B cell (primary cell): ENCODE measurements around the gene NUDT21. TPM values are rescaled to one million over a fixed set of nuclear protein-coding genes. Genes with fewer than 3 reads are reported as not detected.
"Not testable (repeated sequence)": the region's sequence is repeated elsewhere in the genome, so short reads cannot be mapped to it uniquely, and the experiment has no call there.

Experiments used
- ATAC-seq: fragments of 200-7000 bp; cut with Tn5 transposase; one replicate; pipeline ENCODE4 v1.10.0; 2021; ENCODE audit warnings: low read depth, mild to moderate bottlenecking, moderate number of reproducible peaks, moderate library complexity
- CTCF ChIA-PET: fragments of 350-600 bp; sonication (Branson Sonifier 250); formaldehyde crosslinking; loops from one replicate; lab custom pipeline; 2021; ENCODE audit warnings: antibody characterized with exemption, inconsistent platforms; lab: Charles Lee
- POLR2A ChIA-PET: fragments of 350-600 bp; sonication (Branson Sonifier 250); formaldehyde crosslinking; loops from one replicate; lab custom pipeline; 2021; ENCODE audit warnings: antibody characterized with exemption; lab: Charles Lee
- DNase-seq: peaks from one replicate; pipeline ENCODE4 v3.0.0; 2013
- H2AFZ ChIP-seq: 2 replicates; pipeline ENCODE4 v1.6.1; 2012; ENCODE audit warnings: mild to moderate bottlenecking, low read depth, low read length; ENCODE audit not compliant: insufficient read depth, poor library complexity, severe bottlenecking
- H3K27ac ChIP-seq, 2 donors: 1 replicate in 1 of 2; 2 replicates in 1 of 2; pipeline ENCODE4 v1.5.1; 2012 to 2013; ENCODE audit warnings: low read length in 2 of 2, mild to moderate bottlenecking in 2 of 2, moderate library complexity in 1 of 2
- H3K27me3 ChIP-seq, 4 experiments: fragments of 200-600 bp in 1 of 4; sonication (generic) in 1 of 4; replicated peaks in 1 of 4; 1 replicate in 2 of 4; 2 replicates in 2 of 4; pipeline versions ENCODE4 v1.6.1 to v1.7.0; 2013 to 2016; ENCODE audit warnings: low read length in 3 of 4, mild to moderate bottlenecking in 2 of 4, mixed read lengths in 1 of 4, moderate library complexity in 1 of 4; ENCODE audit not compliant: insufficient read depth in 4 of 4, control insufficient read depth in 3 of 4; ENCODE audit errors: control extremely low read depth in 1 of 4
- H3K36me3 ChIP-seq, 2 experiments: replicated peaks in 1 of 2; 1 replicate in 1 of 2; 2 replicates in 1 of 2; pipeline versions ENCODE4 v1.6.1 to v1.7.1; 2013; ENCODE audit warnings: low read length in 1 of 2; ENCODE audit not compliant: insufficient read depth in 2 of 2, control insufficient read depth in 1 of 2; ENCODE audit errors: control extremely low read depth in 1 of 2, extremely low read depth in 1 of 2
- H3K4me1 ChIP-seq, 2 donors: fragments of 200-600 bp in 1 of 2; sonication (generic) in 1 of 2; 1 replicate in 1 of 2; 2 replicates in 1 of 2; pipeline versions ENCODE4 v1.5.1 to v1.6.1; 2013 to 2017; ENCODE audit warnings: low read length in 2 of 2; ENCODE audit not compliant: control insufficient read depth in 2 of 2, insufficient read depth in 2 of 2
- H3K4me2 ChIP-seq: replicated peaks from 2 replicates; pipeline ENCODE3; 2012; ENCODE audit warnings: mild to moderate bottlenecking, low read depth, low read length; ENCODE audit not compliant: poor library complexity, severe bottlenecking
- H3K4me3 ChIP-seq, 5 experiments: fragments of 200-600 bp in 1 of 5; sonication (generic) in 1 of 5; 1 replicate in 3 of 5; 2 replicates in 2 of 5; pipeline versions ENCODE4 v1.5.1 to v1.7.0; 2011 to 2016; ENCODE audit warnings: low read length in 4 of 5, mild to moderate bottlenecking in 4 of 5, low read depth in 2 of 5, control low read depth in 1 of 5, moderate library complexity in 1 of 5; ENCODE audit not compliant: insufficient read depth in 1 of 5; ENCODE audit errors: control extremely low read depth in 1 of 5, extremely low read depth in 1 of 5
- H3K79me2 ChIP-seq: fragments of 200-600 bp; sonication (generic); one replicate; pipeline ENCODE4 v1.6.0; 2016; ENCODE audit warnings: low read length; ENCODE audit not compliant: control insufficient read depth, insufficient read depth
- H3K9ac ChIP-seq: fragments of 200-600 bp; sonication (generic); 2 replicates; pipeline ENCODE4 v1.6.1; 2017; ENCODE audit warnings: mild to moderate bottlenecking, low read length, moderate library complexity
- H3K9me3 ChIP-seq, 3 donors: one replicate each; pipeline versions ENCODE4 v1.6.1 to v1.7.1; 2013; ENCODE audit warnings: low read length in 2 of 3; ENCODE audit not compliant: control insufficient read depth in 2 of 3, insufficient read depth in 1 of 3; ENCODE audit errors: control extremely low read depth in 1 of 3
- H4K20me1 ChIP-seq: 2 replicates; pipeline ENCODE4 v1.6.0; 2012; ENCODE audit warnings: mild to moderate bottlenecking, low read length; ENCODE audit not compliant: insufficient read depth, control insufficient read depth, poor library complexity, severe bottlenecking
- H3K27ac Mint-ChIP-seq: one replicate; pipeline ENCODE4 v1.8.0; 2021; ENCODE audit warnings: mixed read lengths
- H3K27me3 Mint-ChIP-seq: one replicate; pipeline ENCODE4 v1.8.0; 2021; ENCODE audit warnings: mixed read lengths
- H3K4me1 Mint-ChIP-seq: one replicate; pipeline ENCODE4 v1.8.0; 2021; ENCODE audit warnings: mixed read lengths
- H3K4me3 Mint-ChIP-seq: one replicate; pipeline ENCODE4 v1.8.0; 2021; ENCODE audit warnings: mixed read lengths
- H3K9me3 Mint-ChIP-seq: one replicate; pipeline ENCODE4 v1.8.0; 2022; ENCODE audit warnings: mixed read lengths; ENCODE audit not compliant: insufficient read depth
- CTCF ChIP-seq: fragments of 200-600 bp; IDR thresholded peaks from one replicate; pipeline ENCODE4 v1.8.0; 2022; ENCODE audit warnings: antibody characterized with exemption, mild to moderate bottlenecking
- EZH2 ChIP-seq: IDR thresholded peaks from 2 replicates; pipeline ENCODE4 v1.6.1; 2012; ENCODE audit warnings: borderline replicate concordance, low read depth, mild to moderate bottlenecking, moderate library complexity, low read length; ENCODE audit not compliant: insufficient read depth, poor library complexity, severe bottlenecking
- WGBS: methylation state at CpG from one replicate; pipeline ENCODE4 v1.1.5; 2013; ENCODE audit warnings: missing lambda C conversion rate; ENCODE audit not compliant: insufficient coverage; 5-methylcytosine and 5-hydroxymethylcytosine counted together
- intact Hi-C: fragments of 100-400 bp; cut with micrococcal nuclease; formaldehyde crosslinking; loops from one replicate; pipeline ENCODE4 v1.10.0; 2022
- polyA plus RNA-seq: library from polyadenylated mRNA; depleted of rRNA; stranded (reverse); fragments of >200 nt; gene quantifications from 2 replicates; pipeline ENCODE4 v1.2.3, GENCODE V29; 2012
- total RNA-seq, 2 donors: library from RNA; stranded (reverse); fragments of 120-200 nt in 1 of 2; gene quantifications; 1 replicate in 1 of 2; 2 replicates in 1 of 2; pipeline versions ENCODE4 v1.2.3 to v1.2.4, GENCODE V29; 2013 to 2022

NUDT21 gene
- total and polyA plus RNA-seq, 2 donors (not counting 1 experiment from before 2014, with no cell fraction given): 27.3 to 89.4 TPM

- Histone ChIP-seq H2AFZ (no peak overlapping the region), H3K9me3 (peaks cover 6 to 16% (median 8%) of the 10 kb centered on the region in 3 donors), H3K27me3 (no peaks in the 10 kb centered on the region), H4K20me1 (peaks cover 18% of the 10 kb centered on the region), H3K4me3 (no peak overlapping the region), H3K27ac (no peak overlapping the region), H3K9ac (no peak overlapping the region), H3K79me2 (peaks cover 49% of the 10 kb centered on the region), H3K4me1 (no peaks in the 10 kb centered on the region), H3K36me3 (peaks cover 6 to 83% of the 10 kb centered on the region in 2 experiments), H3K4me2 (no peak overlapping the region)
- WGBS: 99% methylated on average over 4 of the region's 5 CpGs
- ChIA-PET POLR2A (interaction anchor here (0.7 kb wide), 1 partner anchor 47 kb away, joined by 3 read pairs; no protein-coding TSS in a partner anchor), CTCF (interaction anchor here (0.8 kb wide), 1 partner anchor 17 kb away, joined by 3 read pairs; no protein-coding TSS in a partner anchor)
- Mint-ChIP-seq H3K4me3 (no peak overlapping the region), H3K4me1 (no peaks in the 10 kb centered on the region), H3K27me3 (no peaks in the 10 kb centered on the region), H3K9me3 (peaks cover 8% of the 10 kb centered on the region), H3K27ac (no peak overlapping the region)
- ATAC-seq (no peak), DNase-seq (no peak)
- intact Hi-C loops: no loop called here
- TF ChIP-seq EZH2: no peak
- TF ChIP-seq CTCF: no peak
Observed at GRCh38 chr16:56382901-56383355, 68.2 kb downstream of the NUDT21 start.

GRCh38 chr16:56382459-56382858 is 68.7 kb downstream of the NUDT21 start:
- ATAC-seq (no peak), DNase-seq (no peak)
- Histone ChIP-seq H3K27ac (no peak overlapping the region), H3K27me3 (no peaks in the 10 kb centered on the region), H3K4me2 (no peak overlapping the region), H4K20me1 (peaks cover 15% of the 10 kb centered on the region), H3K4me3 (no peak overlapping the region), H3K36me3 (peaks cover 6 to 83% of the 10 kb centered on the region in 2 experiments), H2AFZ (no peak overlapping the region), H3K9ac (no peak overlapping the region), H3K4me1 (no peaks in the 10 kb centered on the region), H3K79me2 (peaks cover 45% of the 10 kb centered on the region), H3K9me3 (peaks cover 6 to 16% (median 8%) of the 10 kb centered on the region in 3 donors)
- Mint-ChIP-seq H3K4me3 (no peak overlapping the region), H3K27ac (no peak overlapping the region), H3K9me3 (peaks cover 8% of the 10 kb centered on the region), H3K4me1 (peaks cover under 1% of the 10 kb centered on the region), H3K27me3 (no peaks in the 10 kb centered on the region)
- ChIA-PET POLR2A (interaction anchor here (0.7 kb wide), 1 partner anchor 47 kb away, joined by 3 read pairs; no protein-coding TSS in a partner anchor), CTCF (no interaction called here)
- WGBS: no CpG with 5 or more reads among the region's 4 CpGs
- intact Hi-C loops: no loop called here
- TF ChIP-seq EZH2 (no peak), CTCF (no peak)

GRCh38 chr16:56380778-56381485 is 70.2 kb downstream of the NUDT21 start:
- H3K4me3 Mint-ChIP-seq, DNase-seq, intact Hi-C loops: not testable (repeated sequence)

More at GRCh38 chr16:56380778-56381485, 70.2 kb downstream of the NUDT21 start:
- H3K27ac Mint-ChIP-seq, H3K4me1 Mint-ChIP-seq, H3K9ac ChIP-seq, H3K9me3 Mint-ChIP-seq, H3K27me3 ChIP-seq, H3K27me3 Mint-ChIP-seq, POLR2A ChIA-PET, H3K4me2 ChIP-seq, H3K4me1 ChIP-seq, H3K27ac ChIP-seq, H3K4me3 ChIP-seq, H2AFZ ChIP-seq, ATAC-seq, CTCF ChIA-PET: not testable (repeated sequence)
- Histone ChIP-seq H3K36me3 (peaks cover 6 to 72% of the 10 kb centered on the region in 2 experiments), H4K20me1 (peaks cover 20% of the 10 kb centered on the region), H3K79me2 (peaks cover 41% of the 10 kb centered on the region), H3K9me3 (peaks cover 6 to 16% (median 8%) of the 10 kb centered on the region in 3 donors)
- WGBS: no CpG with 5 or more reads among the region's 3 CpGs
